Measurements from ENCODE around the gene SKOR1. TPM values are rescaled to one million over a fixed set of nuclear protein-coding genes. Genes with fewer than 3 reads are reported as not detected.
A peak's percentile ranks its signal among the peaks of the same experiment; 100 is the strongest.

Gene SKOR1
- total RNA-seq, 1 donor from 2014 or later = 0.21 TPM

DNA sequence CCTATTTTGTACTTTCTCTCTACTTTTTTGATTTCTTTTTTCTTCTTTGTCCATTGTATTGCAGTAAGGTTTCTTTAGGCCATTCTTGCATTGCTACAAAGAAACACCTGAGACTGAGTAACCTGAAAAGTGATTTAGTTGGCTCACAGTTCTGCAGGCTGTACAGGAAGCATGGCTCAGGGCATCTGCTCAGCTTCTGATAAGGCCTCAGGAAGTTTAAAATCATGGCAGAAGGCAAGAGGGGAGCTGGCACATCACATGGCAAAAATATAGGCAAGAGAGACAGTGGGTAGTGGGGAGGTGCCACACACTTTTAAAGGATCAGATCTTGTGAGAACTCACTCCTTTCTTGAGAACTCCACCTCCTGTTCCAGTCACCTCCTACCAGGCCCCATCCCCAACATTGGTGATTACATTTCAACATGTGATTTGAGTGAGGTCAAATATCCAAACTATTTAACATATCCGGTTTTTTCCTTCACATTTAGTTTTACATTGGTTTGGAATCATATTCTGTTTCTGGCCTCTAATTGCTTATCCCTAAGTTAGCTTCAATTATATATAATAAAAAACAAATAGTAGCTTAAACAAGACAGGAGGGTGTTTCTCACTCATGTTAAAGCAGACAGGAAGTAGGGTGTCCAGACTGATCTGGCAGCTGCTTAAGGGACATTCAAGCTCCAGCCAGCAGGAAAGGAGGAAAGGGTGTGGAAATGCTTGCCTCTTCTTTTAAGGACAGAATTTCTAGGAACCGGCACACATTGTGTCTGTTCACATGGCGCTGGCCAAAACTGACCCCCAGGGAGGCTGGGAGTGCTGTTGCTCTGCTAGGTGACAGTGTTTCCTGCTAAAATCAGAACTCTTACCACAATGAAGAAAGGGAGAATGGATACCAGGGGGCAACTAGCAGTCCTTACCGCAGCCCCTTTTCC lies 28.8 kb upstream of the SKOR1 start:
- peaks cover 10% of the 10 kb centered on the region for H3K36me3 Mint-ChIP-seq (ENCODE audit: low read depth, unreplicated experiment)
- no peak overlapping the region for H3K4me3 Mint-ChIP-seq (ENCODE audit: unreplicated experiment)
- H3K27me3 Mint-ChIP-seq (ENCODE audit: unreplicated experiment) = no peaks in the 10 kb centered on the region
- peaks cover 17% of the 10 kb centered on the region for H3K4me1 Mint-ChIP-seq (ENCODE audit: unreplicated experiment)
- TF ChIP-seq, protein P1, sequence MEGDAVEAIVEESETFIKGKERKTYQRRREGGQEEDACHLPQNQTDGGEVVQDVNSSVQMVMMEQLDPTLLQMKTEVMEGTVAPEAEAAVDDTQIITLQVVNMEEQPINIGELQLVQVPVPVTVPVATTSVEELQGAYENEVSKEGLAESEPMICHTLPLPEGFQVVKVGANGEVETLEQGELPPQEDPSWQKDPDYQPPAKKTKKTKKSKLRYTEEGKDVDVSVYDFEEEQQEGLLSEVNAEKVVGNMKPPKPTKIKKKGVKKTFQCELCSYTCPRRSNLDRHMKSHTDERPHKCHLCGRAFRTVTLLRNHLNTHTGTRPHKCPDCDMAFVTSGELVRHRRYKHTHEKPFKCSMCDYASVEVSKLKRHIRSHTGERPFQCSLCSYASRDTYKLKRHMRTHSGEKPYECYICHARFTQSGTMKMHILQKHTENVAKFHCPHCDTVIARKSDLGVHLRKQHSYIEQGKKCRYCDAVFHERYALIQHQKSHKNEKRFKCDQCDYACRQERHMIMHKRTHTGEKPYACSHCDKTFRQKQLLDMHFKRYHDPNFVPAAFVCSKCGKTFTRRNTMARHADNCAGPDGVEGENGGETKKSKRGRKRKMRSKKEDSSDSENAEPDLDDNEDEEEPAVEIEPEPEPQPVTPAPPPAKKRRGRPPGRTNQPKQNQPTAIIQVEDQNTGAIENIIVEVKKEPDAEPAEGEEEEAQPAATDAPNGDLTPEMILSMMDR (IDR thresholded peaks at IDR 0.05; ENCODE audit: unreplicated experiment) = no peak
- H3K9me3 Mint-ChIP-seq (ENCODE audit: unreplicated experiment) = no peaks in the 10 kb centered on the region
- peak overlapping the region; percentile 65 for H3K27ac Mint-ChIP-seq (ENCODE audit: unreplicated experiment)
- no peak for DNase-seq (ENCODE audit: low spot score)

GRCh38 chr15:67799801-67800205 lies 25.5 kb upstream of the SKOR1 start:
- H3K4me3 Mint-ChIP-seq (ENCODE audit: unreplicated experiment) = no peak overlapping the region
- TF ChIP-seq, protein P1 (IDR thresholded peaks at IDR 0.05; ENCODE audit: unreplicated experiment) = no peak
- no peak overlapping the region for H3K27ac Mint-ChIP-seq (ENCODE audit: unreplicated experiment)
- peaks cover 9% of the 10 kb centered on the region for H3K36me3 Mint-ChIP-seq (ENCODE audit: low read depth, unreplicated experiment)
- H3K9me3 Mint-ChIP-seq (ENCODE audit: unreplicated experiment) = no peaks in the 10 kb centered on the region
- peaks cover 24% of the 10 kb centered on the region for H3K4me1 Mint-ChIP-seq (ENCODE audit: unreplicated experiment)
- H3K27me3 Mint-ChIP-seq (ENCODE audit: unreplicated experiment) = peaks cover 2% of the 10 kb centered on the region
- no peak for DNase-seq (ENCODE audit: low spot score)

GRCh38 chr15:67801142-67801541 lies 24.2 kb upstream of the SKOR1 start:
- DNase-seq (ENCODE audit: low spot score) = no peak
- TF ChIP-seq, protein P1 (IDR thresholded peaks at IDR 0.05; ENCODE audit: unreplicated experiment) = no peak
- Mint-ChIP-seq H3K4me3 (ENCODE audit: unreplicated experiment) (no peak overlapping the region), H3K27me3 (ENCODE audit: unreplicated experiment) (peaks cover 2% of the 10 kb centered on the region), H3K4me1 (ENCODE audit: unreplicated experiment) (peaks cover 28% of the 10 kb centered on the region), H3K36me3 (ENCODE audit: low read depth, unreplicated experiment) (no peaks in the 10 kb centered on the region), H3K9me3 (ENCODE audit: unreplicated experiment) (no peaks in the 10 kb centered on the region), H3K27ac (ENCODE audit: unreplicated experiment) (no peak overlapping the region)

- no peak overlapping the region for H3K4me3 Mint-ChIP-seq (ENCODE audit: unreplicated experiment)
- H3K27me3 Mint-ChIP-seq (ENCODE audit: unreplicated experiment) = peaks cover 2% of the 10 kb centered on the region
- TF ChIP-seq, protein P1 (IDR thresholded peaks at IDR 0.05; ENCODE audit: unreplicated experiment) = no peak
- H3K36me3 Mint-ChIP-seq (ENCODE audit: low read depth, unreplicated experiment) = no peaks in the 10 kb centered on the region
- DNase-seq (ENCODE audit: low spot score) = no peak
- H3K27ac Mint-ChIP-seq (ENCODE audit: unreplicated experiment) = no peak overlapping the region
- H3K9me3 Mint-ChIP-seq (ENCODE audit: unreplicated experiment) = no peaks in the 10 kb centered on the region
- peaks cover 18% of the 10 kb centered on the region for H3K4me1 Mint-ChIP-seq (ENCODE audit: unreplicated experiment)
These were observed 23.1 kb upstream of the SKOR1 start for GRCh38 chr15:67801926-67802914.

All from endothelial cell (in vitro differentiated cells).